ENCODE measurements around the gene NFYB. TPM values are rescaled to one million over a fixed set of nuclear protein-coding genes. Genes with fewer than 3 reads are reported as not detected.
"Not testable (repeated sequence)": the region's sequence is repeated elsewhere in the genome, so short reads cannot be mapped to it uniquely, and the experiment has no call there.

NFYB gene
- polyA plus RNA-seq, 2 of the 4 experiments (the other 2 are of a cell fraction), result 45.2 to 70.2 TPM

DNA sequence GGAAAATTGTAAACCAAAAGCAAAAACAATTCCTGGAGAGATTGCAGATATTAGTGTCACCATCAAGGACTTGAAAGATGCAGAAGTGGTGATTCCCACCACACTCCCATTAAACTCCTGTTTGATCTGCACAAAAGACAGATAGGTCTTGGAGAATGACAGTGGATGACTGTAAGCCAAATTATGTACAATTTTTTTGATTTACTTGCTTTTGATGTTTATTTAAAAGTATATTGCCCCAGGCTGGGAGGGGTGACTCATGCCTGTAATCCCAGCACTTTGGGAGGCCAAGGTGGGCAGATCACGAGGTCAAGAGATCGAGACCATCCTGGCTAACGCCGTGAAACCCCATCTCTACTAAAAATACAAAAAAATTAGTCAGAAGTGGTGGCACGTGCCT lies 35.8 kb upstream of the NFYB start:
- not testable (repeated sequence) for ATAC-seq; DNase-seq (ENCODE audit: low read depth in 1 of 2, low spot score in 1 of 2); FAIRE-seq; H3K4me3 ChIP-seq; H3K9me3 ChIP-seq; TF ChIP-seq FOSL2 (IDR thresholded peaks at IDR 0.05)
- peak; percentile 57; the same call in 1 of the 2 replicates for TF ChIP-seq FOSL2 (CRISPR knock-in tag; IDR thresholded peaks at IDR 0.05)
- H3K27ac ChIP-seq, result peak overlapping the region; percentile 20 to 28; a peak in 3 of 6 replicates
- ChIA-PET CTCF (interaction anchor here (1.2 kb wide), 1 partner anchor 10 kb away, joined by 4 read pairs; no protein-coding TSS in a partner anchor), POLR2A (interaction anchor here (1.0 kb wide), 1 partner anchor 36 kb away, joined by 3 read pairs; the partner anchor contains the start of gene NFYB)
- 79% methylated on average over 5 of the region's 5 CpGs for WGBS (ENCODE audit: missing lambda C conversion rate)
- peak overlapping the region; percentile 15; the same call in 1 of the 3 replicates for H3K4me2 ChIP-seq
- H3K4me1 ChIP-seq, result peaks cover 38% of the 10 kb centered on the region

GRCh38 chr12:104172570-104172947 lies 34.5 kb upstream of the NFYB start:
- Histone ChIP-seq H3K27ac (peak overlapping the region in 1 of 2 experiments; percentile 28; a peak in 1 of 6 replicates), H3K4me2 (no peak overlapping the region), H3K4me1 (peaks cover 26% of the 10 kb centered on the region), H3K4me3 (no peak overlapping the region), H3K9me3 (no peaks in the 10 kb centered on the region)
- WGBS (ENCODE audit: missing lambda C conversion rate), result 81% methylated on average over 6 of the region's 6 CpGs
- ChIA-PET CTCF (interaction anchor here (1.2 kb wide), 1 partner anchor 9 kb away, joined by 4 read pairs; no protein-coding TSS in a partner anchor), POLR2A (no interaction called here)
- TF ChIP-seq HDAC2 (IDR thresholded peaks at IDR 0.05), result no peak
- no peak for TF ChIP-seq HOXB5 (CRISPR knock-in tag; IDR thresholded peaks at IDR 0.05)
- FAIRE-seq, result no peak
- ATAC-seq, result no peak
- DNase-seq (ENCODE audit: low read depth in 1 of 2, low spot score in 1 of 2), result no peak

GRCh38 chr12:104171785-104172569 lies 34.0 kb upstream of the NFYB start:
- Histone ChIP-seq H3K27ac (peak overlapping the region in 1 of 2 experiments; percentile 28; a peak in 1 of 6 replicates), H3K4me1 (peaks cover 21% of the 10 kb centered on the region), H3K9me3 (no peaks in the 10 kb centered on the region), H3K4me3 (no peak overlapping the region), H3K4me2 (no peak overlapping the region)
- TF ChIP-seq RCOR1 (IDR thresholded peaks at IDR 0.05; ENCODE audit: low read depth, low read length) (no peak), ZNF302 (CRISPR knock-in tag; IDR thresholded peaks at IDR 0.05) (no peak), RAD21 (conservative IDR thresholded peaks at IDR 0.05 in 1 of 2, IDR thresholded peaks at IDR 0.05 in 1 of 2) (no peak), NFE2L2 (conservative IDR thresholded peaks at IDR 0.05; ENCODE audit: low read length) (no peak), CBX8 (IDR thresholded peaks at IDR 0.05) (no peak), GATA3 (IDR thresholded peaks at IDR 0.05; ENCODE audit: borderline replicate concordance) (no peak), EP300 (IDR thresholded peaks at IDR 0.05) (no peak), HEYL (CRISPR knock-in tag; IDR thresholded peaks at IDR 0.05) (no peak), HDAC2 (IDR thresholded peaks at IDR 0.05) (no peak), NR3C1 (IDR thresholded peaks at IDR 0.05) (no peak), JUN (IDR thresholded peaks at IDR 0.05) (no peak), TFCP2L1 (CRISPR knock-in tag; IDR thresholded peaks at IDR 0.05) (no peak), CHD4 (IDR thresholded peaks at IDR 0.05; ENCODE audit: borderline replicate concordance) (no peak), FOXS1 (CRISPR knock-in tag; IDR thresholded peaks at IDR 0.05) (no peak), PHF8 (IDR thresholded peaks at IDR 0.05; ENCODE audit: borderline replicate concordance, low read depth) (no peak), KDM5A (IDR thresholded peaks at IDR 0.05) (no peak), EHF (CRISPR knock-in tag; IDR thresholded peaks at IDR 0.05) (no peak), POLR2A (IDR thresholded peaks at IDR 0.05; ENCODE audit: low read length) (no peak), FOSL2 (IDR thresholded peaks at IDR 0.05) (no peak), FOSL2 (CRISPR knock-in tag; IDR thresholded peaks at IDR 0.05) (no peak), CHD2 (IDR thresholded peaks at IDR 0.05; ENCODE audit: low read length, partially characterized antibody) (no peak)
- POLR2A ChIA-PET, result no interaction called here
- ATAC-seq (peak; percentile 50 to 52; a peak in 3 of 6 replicates), FAIRE-seq (no peak), DNase-seq (ENCODE audit: low read depth in 1 of 2, low spot score in 1 of 2) (no peak)
- CTCF ChIA-PET, result no interaction called here
- WGBS (ENCODE audit: missing lambda C conversion rate), result 86% methylated on average over 24 of the region's 28 CpGs

DNA sequence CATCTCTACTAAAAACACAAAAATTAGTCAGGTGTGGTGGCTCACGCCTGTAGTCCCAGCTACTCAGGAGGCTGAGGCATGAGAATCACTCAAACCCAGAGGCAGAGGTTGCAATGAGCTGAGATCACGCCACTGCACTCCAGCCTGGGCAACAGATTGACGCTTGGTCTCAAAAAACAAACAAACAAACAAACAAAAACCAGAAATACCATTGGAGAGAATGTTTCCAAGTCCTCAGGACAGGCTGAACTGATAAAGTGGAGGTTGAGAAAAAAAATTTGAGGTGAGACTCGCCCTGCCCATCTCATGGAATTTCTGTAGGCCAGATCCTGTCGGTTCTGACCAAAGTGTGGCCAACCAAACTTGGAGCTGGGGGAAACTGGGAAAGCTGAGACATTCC lies 30.6 kb upstream of the NFYB start:
- H3K4me2 ChIP-seq, result no peak overlapping the region
- no peak for FAIRE-seq
- ChIA-PET CTCF (interaction anchor here (1.8 kb wide), 1 partner anchor 9 kb away, joined by 5 read pairs; no protein-coding TSS in a partner anchor), POLR2A (no interaction called here)
- ATAC-seq, result no peak
- H3K9me3 ChIP-seq, result no peaks in the 10 kb centered on the region
- H3K4me3 ChIP-seq, result no peak overlapping the region
- peaks cover 2% of the 10 kb centered on the region for H3K4me1 ChIP-seq
- 72% methylated on average over 5 of the region's 5 CpGs for WGBS (ENCODE audit: missing lambda C conversion rate)
- no peak overlapping the region for H3K27ac ChIP-seq
- no peak for DNase-seq (ENCODE audit: low read depth in 1 of 2, low spot score in 1 of 2)
- TF ChIP-seq CEBPB (IDR thresholded peaks at IDR 0.05) (no peak), RNF2 (IDR thresholded peaks at IDR 0.05; ENCODE audit: borderline replicate concordance, low read depth) (no peak), KDM5A (IDR thresholded peaks at IDR 0.05) (no peak), NPAS2 (CRISPR knock-in tag; IDR thresholded peaks at IDR 0.05; ENCODE audit: borderline replicate concordance) (no peak), NR3C1 (IDR thresholded peaks at IDR 0.05) (no peak), POLR2AphosphoS2 (conservative IDR thresholded peaks at IDR 0.05; ENCODE audit: low read length) (no peak), TP53 (CRISPR knock-in tag; IDR thresholded peaks at IDR 0.05) (no peak), EHMT2 (IDR thresholded peaks at IDR 0.05; ENCODE audit: low read depth) (no peak), RCOR1 (IDR thresholded peaks at IDR 0.05; ENCODE audit: low read depth, low read length) (no peak), EP300 (IDR thresholded peaks at IDR 0.05) (no peak), HOXA7 (CRISPR knock-in tag; IDR thresholded peaks at IDR 0.05) (no peak), CBX2 (IDR thresholded peaks at IDR 0.05; ENCODE audit: borderline replicate concordance, low read depth) (no peak), JUN (IDR thresholded peaks at IDR 0.05) (no peak)
- TF ChIP-seq, protein P1, sequence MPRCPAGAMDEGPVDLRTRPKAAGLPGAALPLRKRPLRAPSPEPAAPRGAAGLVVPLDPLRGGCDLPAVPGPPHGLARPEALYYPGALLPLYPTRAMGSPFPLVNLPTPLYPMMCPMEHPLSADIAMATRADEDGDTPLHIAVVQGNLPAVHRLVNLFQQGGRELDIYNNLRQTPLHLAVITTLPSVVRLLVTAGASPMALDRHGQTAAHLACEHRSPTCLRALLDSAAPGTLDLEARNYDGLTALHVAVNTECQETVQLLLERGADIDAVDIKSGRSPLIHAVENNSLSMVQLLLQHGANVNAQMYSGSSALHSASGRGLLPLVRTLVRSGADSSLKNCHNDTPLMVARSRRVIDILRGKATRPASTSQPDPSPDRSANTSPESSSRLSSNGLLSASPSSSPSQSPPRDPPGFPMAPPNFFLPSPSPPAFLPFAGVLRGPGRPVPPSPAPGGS (IDR thresholded peaks at IDR 0.05), result no peak
- TF ChIP-seq, protein P2, sequence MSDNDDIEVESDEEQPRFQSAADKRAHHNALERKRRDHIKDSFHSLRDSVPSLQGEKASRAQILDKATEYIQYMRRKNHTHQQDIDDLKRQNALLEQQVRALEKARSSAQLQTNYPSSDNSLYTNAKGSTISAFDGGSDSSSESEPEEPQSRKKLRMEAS (IDR thresholded peaks at IDR 0.05), result no peak

Measured in A549 (cell line).